Activated T-cell treated with anti-CD3 and anti-CD28 coated beads for 4 hours (primary cell): Measurements from ENCODE around the gene P2RY1.

ENCODE experiments used
- DNase-seq: peaks from one replicate; pipeline ENCODE4 v3.0.0-alpha.2; 2020

The P2RY1 gene, protein sequence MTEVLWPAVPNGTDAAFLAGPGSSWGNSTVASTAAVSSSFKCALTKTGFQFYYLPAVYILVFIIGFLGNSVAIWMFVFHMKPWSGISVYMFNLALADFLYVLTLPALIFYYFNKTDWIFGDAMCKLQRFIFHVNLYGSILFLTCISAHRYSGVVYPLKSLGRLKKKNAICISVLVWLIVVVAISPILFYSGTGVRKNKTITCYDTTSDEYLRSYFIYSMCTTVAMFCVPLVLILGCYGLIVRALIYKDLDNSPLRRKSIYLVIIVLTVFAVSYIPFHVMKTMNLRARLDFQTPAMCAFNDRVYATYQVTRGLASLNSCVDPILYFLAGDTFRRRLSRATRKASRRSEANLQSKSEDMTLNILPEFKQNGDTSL

DNA sequence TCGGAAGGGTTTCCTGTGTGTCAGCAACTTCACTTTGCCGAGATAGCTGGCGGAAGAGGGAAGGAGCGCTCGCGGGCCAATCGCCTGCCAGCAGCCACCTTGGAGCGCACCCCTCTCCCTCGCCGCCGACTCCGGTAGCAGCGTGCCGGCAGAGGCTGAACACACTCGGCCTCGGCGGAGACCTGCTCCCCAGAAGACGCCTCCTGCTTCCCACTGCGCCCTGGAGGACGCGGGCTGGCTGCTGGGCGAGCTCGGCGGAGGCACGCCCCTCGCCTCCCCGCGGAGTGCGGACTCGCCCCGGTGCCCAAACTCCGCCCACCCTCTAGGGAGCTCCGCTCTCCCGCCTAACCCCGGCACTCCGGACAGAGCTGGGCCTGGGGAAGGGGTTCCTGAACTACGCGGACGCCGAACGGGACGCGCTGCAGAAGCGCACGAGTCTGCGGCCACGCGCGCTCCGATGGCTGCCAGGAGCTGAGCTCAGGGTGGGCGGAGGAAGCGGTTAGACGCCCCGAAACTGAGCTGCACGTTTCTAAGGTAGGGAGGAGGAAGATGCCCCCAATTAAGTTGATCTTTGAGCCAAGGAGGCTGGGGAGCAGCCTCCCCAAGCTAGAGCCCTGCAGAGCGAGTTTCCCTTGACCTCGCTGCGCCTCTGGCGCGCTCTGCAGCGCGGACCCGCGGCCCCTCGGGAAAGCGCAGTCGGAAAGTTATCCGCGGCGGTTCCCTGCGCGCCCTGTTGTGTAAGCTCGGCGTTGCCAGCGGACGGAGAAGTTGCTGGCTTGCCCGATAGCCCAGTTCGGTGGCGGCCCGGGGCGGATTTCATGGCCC, at the start of gene P2RY1:
Gene P2RY1, plus strand, starts transcription at position 356 of the 825 bp plus-strand sequence. CDS start 652 bp downstream, outside the sequence.
- DNase-seq = no peak

DNA sequence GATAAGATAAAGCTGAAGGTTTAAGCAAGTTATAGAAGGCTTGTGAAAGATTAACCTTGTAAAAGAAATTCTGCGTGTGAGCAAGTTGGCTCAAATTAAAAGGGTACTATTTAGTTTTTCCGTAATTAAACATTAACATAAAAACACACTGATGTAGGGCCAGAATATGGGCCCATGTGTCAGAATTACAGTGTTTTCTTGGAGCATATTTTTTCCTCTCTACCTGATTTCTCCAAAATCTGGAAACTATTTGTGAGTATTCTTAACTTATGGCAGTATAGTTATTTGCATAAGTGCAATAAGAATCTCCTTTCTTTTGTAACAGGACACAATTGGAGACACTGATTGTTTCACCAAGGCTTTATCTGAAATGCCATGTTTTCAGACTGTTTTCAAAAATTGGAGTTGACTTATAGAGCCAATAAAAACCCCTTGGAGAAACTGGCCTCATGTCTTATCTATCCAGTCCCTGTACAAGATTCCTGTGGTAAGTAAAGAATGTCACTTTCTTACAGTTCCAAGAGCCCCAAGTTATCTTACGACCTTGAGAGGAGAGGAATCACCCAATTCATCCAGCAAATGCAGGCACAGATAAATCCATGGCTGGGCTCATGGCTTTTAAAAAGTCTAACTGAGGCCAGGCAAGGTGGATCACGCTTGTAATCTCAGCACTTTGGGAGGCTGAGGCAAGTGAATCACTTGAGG, 47.8 kb upstream of the P2RY1 start:
- DNase-seq = no peak

DNA sequence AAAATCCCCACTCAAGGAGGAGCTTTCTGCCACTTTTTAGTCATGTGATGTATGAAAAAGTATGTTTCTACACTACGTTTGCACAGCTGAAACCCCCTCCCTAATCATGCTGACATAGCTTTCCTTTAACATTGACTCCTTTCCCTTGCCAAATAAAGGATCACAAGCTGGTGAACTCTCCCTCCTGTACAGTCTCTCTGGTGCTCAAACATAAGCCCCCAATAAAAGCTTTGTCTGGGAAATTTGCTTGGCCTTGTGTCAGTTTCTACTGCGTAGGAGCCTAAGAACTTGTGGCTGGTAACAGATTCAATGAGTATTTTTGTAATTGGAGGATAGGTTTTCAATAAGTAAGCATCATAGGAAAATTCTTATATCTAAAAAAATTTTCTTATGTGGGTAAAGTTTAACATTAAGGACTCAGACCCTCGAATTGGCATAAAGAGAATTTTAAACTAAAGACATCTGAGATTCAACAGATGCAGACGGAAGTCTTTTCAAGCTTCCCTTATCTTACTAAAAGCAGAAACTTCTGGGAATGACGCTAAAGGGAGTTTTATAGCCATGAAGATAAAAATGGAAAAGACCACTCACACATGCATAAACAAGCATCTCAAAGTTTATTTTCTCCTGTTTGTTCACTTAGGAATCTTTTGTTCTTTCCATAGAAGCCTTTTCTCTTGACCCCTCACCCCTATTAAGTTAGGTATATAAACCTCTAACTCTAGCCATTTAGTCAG, 44.1 kb upstream of the P2RY1 start:
- DNase-seq = no peak

DNA sequence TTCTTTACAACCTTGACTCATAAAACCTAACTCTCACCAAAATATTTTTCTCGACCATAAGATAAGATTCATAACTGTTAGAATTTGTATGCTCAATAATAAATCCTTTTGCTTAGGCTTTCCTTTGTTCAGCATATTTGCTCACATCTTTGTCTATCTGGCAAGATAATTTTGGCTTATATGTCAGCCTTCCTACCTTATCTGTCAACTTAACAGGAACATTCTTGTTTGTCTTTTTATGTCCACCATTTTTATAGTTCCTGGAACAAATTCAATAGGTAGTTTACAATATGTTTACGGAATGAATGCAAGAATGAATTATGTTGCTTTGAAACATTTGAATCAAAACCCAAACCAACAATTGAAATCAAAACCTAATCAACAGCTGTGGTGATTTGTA, 41.0 kb upstream of the P2RY1 start:
- DNase-seq = no peak

DNA sequence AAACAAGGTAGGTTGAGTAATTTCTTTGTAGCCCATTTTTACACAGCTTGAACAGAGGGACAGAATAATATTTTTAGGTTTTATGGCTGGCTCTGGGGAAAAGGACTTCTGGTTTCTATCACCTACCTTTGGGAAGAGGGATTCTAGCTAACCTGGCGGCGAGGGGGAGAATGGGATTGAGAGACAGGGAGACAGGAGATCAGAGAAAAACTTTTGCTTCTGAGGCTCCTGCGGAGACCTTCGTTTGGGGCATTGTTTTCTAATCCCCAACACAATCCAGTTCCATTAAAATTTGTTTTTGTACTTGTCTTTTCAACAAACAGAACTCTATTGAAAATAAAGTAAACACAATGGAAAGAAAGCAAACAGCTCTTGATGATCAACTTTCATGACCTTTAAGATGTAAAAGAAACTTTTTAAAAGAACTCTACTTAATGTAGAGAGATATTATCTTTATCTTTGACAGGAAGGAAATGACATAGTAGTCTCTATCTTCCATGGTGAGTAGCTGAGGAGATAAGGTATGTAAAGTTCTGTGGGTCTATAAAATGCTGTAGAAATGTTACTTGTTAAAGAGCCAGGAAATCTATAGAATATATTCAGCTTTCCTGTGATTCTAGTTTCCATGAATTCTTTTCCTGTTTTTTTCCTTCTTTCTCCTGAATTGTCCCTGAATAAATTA, 37.0 kb upstream of the P2RY1 start:
- no peak for DNase-seq

DNA sequence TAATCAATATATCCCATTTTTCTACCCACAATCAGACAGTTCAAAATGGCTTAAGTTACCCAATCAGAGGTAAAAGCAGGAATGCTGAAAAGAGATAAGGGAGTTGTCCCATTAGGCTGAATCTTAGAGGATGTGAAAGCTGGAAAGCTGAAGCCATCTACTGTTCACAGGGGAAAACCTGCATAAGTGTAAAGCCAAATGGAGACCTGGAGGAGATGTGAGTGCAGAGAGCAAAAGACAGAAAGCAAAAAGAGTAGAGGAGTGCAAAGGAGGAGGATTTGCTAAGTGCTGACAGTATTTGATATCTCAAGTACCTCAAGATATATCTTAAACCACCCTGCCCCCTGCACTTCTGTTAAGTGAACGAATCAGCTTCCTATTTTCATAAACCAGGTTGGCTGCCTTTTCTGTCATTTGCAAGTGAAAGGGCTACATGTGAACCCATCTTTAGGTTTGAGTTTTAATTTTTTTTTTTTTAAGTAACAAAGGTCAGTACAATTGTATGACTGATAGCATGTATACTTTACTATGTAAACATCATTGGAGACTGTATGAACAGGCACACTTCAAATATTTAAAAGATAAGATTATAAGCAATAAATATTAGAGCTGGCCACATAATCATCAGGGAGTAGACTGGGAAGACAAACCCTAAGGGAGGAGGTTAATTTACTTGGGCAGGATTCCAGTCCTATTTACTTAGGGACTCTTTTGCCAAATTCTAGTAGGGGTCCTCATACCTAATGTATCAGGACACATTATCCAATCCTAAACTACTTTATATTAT, 22.8 kb upstream of the P2RY1 start:
- no peak for DNase-seq

DNA sequence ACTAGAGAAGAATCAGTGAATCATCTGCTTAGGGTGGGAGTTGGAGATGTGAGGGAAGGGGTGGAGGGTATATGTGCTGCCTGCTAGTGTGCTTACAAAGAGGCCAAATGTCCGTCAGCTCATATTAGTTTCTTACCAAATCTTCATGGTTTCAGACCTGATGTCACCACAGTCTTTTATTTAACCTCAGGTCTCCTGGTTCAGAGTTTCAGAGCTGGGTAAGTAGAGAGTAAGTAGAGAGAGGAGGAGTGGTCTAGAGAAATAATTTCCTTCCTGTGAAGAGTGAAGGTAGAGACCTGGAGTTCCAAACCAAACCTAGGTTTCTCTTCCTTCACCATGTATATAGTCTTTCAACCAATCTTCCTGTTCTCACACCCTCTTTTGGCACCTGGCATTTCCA, 17.5 kb upstream of the P2RY1 start:
- no peak for DNase-seq

DNA sequence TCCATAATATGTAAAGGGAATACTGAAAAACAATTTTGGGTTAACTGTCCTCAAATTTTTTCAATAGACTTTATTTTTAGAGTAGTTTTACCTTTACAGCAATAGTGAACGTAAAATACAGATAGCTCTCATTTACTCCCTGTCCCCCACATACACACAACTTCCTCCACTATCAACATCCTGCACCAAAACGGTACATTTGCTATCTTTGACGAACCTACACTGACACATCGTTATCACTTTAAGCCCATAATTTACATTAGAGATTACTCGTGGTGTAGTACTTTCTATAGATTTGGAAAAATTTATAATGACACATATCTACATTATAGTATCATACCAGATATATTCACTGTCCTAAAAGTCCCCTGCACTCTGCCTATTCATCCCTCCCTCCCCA, 16.9 kb upstream of the P2RY1 start:
- DNase-seq = no peak

DNA sequence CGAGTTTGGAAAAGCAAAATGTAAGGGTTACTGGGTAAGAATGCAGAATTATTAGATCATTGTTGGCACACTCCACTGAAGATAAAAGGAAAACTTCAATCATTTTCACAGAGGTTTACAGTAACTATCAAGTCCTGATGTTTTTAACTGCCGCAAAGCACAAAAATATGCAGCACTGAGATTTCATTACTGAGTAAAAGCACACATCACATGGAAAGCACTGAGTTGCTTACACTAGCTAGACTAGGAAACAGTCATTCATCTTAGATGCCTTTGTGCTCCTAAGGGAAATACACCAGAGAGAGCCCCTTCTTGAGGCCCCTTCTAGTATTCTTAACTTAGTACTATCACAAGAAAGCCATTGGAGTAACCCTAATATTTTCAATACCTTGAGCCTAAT, 11.8 kb upstream of the P2RY1 start:
- DNase-seq = no peak

DNA sequence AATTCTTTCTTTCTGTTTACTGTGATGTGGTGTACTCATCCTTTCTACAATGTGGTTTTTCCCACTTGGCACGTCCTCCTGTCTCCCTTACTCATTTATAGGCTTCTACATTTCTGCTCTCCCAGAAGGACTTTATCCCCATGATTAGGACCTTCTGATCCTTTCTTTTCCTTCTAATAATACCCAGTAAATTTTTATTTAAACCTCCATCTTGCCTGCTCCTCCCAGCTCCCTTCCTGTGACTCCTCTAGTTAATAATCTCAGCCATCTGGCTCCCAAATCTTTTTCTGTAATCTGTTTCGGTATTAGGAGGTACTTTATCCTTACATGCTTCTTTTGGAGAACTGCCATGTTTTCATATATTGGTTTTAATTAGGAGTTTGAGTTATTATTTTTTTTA, 11.2 kb upstream of the P2RY1 start:
- DNase-seq = no peak

DNA sequence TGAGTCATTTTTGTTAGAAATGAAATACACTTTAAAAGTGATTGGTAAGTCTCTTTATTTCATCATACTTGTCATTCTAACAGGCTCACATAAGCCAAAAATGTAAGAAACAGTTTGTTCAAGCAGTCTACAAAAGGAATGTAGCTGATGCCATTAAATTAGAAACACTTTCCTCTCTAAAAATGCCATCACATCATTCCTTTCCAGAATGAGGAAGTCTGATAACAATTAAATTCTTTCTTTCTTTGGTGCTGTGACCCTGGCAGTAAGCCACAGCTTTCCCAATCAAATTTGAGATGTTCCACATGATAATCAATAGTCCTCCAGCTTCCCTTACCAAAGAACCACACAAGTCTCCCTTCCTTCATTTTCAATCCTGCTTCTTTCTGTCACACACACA, 9.4 kb upstream of the P2RY1 start:
- no peak for DNase-seq

DNA sequence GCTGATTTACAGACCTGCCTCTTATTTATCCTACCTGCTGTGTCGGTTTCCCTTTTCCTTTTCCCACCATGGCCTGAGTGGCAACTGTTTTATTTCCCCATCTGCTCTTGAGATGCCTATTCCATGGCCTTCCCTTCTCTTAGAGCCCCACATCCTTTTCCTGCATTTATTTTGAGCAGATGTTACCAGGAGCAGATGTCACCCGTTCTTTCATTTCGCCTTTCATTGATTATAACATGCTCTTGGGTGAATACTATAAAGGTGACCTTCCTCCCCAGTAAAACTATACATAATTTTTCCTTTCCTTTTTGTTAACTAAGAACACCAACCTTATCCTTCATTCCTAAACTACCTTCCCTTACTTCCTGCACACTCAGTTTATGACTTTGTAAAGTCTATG, 8.5 kb upstream of the P2RY1 start:
- DNase-seq = no peak

DNA sequence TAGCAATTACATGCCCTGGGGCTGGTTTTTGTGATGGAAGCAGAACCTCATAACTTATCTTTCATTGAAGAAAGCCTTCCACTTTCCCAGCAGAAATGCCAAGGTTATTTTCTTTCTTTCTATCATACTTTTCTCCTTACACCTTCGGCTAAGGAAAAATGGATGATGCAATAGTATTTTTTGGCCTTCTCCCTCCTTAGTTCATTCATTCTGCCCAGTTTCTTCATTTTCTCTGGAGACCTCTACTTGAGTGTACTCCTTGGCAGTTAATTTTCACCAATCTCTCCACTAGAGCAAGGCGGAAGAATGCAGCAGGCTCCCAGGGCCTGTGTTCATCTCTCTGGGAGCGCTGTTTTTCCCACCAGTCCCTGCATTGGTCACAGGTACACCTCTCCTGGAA, 7.6 kb upstream of the P2RY1 start:
- DNase-seq = no peak

DNA sequence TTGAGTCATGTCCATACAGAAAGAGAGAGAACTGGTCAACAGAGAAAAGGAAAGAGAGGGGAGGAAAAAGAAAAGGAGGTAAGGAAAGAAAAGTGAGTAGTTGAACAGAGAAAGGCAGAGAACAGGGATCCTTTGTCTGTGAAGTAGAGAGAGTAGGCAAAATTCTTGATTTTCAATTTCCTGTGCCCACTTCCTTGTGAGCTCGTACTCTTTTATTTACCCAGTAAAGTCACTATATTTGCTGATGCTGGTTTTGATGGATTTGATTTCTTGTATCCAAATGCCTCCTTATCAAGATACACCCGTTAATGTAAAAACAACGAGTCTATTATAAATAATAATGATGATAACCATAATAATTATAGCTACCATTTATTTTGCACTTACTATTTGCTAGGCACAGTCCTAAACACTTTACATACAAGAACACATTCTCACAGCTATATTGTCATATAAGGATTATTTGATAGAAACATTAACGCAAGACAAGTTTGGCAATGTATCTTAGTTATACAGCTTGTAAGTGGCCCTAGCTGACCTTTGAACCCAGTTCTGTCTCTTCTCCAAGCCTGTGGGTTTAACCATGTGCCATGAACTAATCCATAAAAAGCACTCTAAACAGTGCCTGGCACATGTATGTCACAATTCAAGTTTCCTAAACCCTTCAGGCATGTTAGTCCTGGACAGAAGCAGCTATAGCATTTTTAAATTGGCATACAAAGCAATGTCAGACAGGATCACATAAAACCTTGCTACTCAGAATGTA, 6.7 kb upstream of the P2RY1 start:
- DNase-seq = no peak

DNA sequence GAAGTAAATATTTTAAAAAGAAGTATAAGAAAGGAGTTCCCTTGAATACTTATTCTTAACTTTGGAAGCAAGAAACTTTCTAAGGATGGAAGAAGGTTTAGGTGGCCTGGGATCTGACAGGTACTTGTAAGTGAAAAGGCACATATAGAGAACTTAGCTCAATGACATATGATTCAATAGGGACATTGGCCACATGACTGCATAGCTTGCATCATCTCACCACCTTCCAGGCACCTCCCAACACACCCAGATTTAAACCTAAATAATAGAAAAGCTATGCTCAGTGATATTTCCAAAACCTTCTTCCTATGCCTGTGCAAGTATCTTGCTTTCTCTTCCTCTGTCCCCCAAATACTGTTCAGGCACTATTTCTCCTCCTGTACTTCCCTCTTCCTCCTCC, 4.7 kb upstream of the P2RY1 start:
- DNase-seq = no peak

DNA sequence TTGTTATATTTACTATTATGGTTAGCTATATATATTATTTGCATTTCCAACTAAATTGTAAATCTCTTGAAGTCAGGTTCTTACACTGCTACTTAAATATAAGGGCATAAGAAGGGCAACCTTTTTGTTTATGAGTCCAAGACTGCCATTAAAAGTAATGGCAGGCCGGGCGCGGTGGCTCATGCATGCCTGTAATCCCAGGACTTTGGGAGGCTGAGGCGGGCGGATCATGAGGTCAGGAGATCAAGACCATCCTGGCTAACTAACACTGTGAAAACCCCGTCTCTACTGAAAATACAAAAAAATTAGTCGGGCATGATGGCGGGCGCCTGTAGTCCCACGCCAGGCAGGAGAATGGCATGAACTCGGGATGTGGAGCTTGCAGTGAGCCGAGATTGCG, 2.9 kb upstream of the P2RY1 start:
- DNase-seq = no peak

DNA sequence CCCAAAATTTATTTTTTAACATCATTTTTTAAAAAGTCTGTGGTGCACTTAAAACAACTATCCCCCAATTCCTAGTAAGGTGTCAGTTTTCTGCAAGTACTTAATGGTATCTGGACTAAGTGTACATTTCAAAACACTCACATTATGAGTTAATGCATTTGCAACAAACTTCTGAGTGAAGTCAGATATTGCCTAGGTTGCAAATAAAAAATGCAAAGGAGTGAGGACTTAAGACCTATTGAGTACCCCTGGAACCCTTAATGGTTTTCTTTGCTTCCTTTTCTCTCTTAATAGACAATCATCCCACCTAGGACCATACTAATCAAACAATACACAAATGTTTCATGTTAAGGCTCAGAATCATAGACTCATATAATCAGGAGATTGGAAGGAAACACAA, 1.8 kb upstream of the P2RY1 start:
- no peak for DNase-seq

DNA sequence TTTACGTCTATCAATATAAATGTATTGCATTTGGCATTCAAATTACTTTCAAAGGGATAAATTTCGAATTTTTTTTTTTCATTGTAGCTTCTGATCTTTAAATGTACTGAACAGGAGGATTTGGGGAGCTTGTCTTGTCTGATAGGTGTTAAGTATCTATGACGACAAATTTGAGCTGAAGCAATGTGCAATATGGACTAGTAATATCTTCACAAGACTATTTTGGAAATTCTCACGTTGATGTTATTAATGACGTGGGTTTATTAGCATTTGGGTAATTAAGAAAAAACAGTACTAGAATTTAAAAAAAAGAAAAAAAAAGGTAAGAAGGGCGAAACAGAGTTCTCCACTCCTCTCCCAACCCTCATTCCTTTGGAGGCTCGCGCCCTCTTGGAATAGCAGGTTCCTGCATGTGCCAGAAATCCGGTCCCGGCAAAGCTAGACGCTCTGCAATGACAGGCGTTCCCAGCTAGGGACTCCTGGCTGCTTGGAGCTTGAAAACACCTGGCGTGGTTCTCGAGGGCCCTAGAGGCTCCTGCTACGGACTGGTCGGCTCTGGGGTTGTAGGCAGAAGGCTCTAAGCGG, 648 bp upstream of the P2RY1 start:
- no peak for DNase-seq

DNA sequence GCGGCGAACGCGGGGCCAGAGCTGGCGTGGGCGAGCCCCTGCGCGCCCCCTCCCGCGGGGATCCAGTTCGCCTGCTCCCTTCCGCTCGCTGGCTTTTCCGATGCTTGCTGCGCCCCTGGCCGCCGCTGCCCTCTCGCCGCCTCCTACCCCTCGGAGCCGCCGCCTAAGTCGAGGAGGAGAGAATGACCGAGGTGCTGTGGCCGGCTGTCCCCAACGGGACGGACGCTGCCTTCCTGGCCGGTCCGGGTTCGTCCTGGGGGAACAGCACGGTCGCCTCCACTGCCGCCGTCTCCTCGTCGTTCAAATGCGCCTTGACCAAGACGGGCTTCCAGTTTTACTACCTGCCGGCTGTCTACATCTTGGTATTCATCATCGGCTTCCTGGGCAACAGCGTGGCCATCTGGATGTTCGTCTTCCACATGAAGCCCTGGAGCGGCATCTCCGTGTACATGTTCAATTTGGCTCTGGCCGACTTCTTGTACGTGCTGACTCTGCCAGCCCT, 721 bp downstream of the P2RY1 start:
- no peak for DNase-seq

DNA sequence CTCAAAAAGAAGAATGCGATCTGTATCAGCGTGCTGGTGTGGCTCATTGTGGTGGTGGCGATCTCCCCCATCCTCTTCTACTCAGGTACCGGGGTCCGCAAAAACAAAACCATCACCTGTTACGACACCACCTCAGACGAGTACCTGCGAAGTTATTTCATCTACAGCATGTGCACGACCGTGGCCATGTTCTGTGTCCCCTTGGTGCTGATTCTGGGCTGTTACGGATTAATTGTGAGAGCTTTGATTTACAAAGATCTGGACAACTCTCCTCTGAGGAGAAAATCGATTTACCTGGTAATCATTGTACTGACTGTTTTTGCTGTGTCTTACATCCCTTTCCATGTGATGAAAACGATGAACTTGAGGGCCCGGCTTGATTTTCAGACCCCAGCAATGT, 1.3 kb downstream of the P2RY1 start:
- DNase-seq = no peak
